BLaER1 treated with 17β-estradiol and CSF1 and Interleukin-3, amounts not matched to agents 10 nM and 100 nM (cell line): ENCODE measurements around the gene C15orf62.

Experiments used
- H3K27ac ChIP-seq, 11 experiments: shearing (Covaris generic); formaldehyde crosslinking; 2 replicates each; pipeline ENCODE4 v1.8.1; 2022
- H3K27me3 ChIP-seq, 11 experiments: shearing (Covaris generic); formaldehyde crosslinking; 2 replicates each; pipeline ENCODE4 v1.8.1; 2022
- H3K36me3 ChIP-seq, 11 experiments: shearing (Covaris generic); formaldehyde crosslinking; 2 replicates each; pipeline ENCODE4 v1.8.1; 2022
- H3K4me1 ChIP-seq, 10 experiments: shearing (Covaris generic); formaldehyde crosslinking; 2 replicates each; pipeline ENCODE4 v1.8.1; 2022
- H3K4me2 ChIP-seq, 11 experiments: shearing (Covaris generic); formaldehyde crosslinking; 2 replicates each; pipeline ENCODE4 v1.8.1; 2022
- H3K4me3 ChIP-seq, 10 experiments: shearing (Covaris generic); formaldehyde crosslinking; 2 replicates each; pipeline ENCODE4 v1.8.1; 2022
- H3K9ac ChIP-seq, 11 experiments: shearing (Covaris generic); formaldehyde crosslinking; 2 replicates each; pipeline ENCODE4 v1.8.1; 2022
- H3K9me3 ChIP-seq, 11 experiments: shearing (Covaris generic); formaldehyde crosslinking; replicated peaks in 1 of 11; 2 replicates each; pipeline ENCODE4 v1.8.1; 2022
- H4K20me1 ChIP-seq, 11 experiments: shearing (Covaris generic); formaldehyde crosslinking; 2 replicates each; pipeline ENCODE4 v1.8.1; 2022
- Cebpa-rat ChIP-seq, 11 experiments: shearing (Covaris generic); IDR thresholded peaks; 2 replicates each; pipeline ENCODE4 v1.8.1; 2022

Gene C15orf62

DNA sequence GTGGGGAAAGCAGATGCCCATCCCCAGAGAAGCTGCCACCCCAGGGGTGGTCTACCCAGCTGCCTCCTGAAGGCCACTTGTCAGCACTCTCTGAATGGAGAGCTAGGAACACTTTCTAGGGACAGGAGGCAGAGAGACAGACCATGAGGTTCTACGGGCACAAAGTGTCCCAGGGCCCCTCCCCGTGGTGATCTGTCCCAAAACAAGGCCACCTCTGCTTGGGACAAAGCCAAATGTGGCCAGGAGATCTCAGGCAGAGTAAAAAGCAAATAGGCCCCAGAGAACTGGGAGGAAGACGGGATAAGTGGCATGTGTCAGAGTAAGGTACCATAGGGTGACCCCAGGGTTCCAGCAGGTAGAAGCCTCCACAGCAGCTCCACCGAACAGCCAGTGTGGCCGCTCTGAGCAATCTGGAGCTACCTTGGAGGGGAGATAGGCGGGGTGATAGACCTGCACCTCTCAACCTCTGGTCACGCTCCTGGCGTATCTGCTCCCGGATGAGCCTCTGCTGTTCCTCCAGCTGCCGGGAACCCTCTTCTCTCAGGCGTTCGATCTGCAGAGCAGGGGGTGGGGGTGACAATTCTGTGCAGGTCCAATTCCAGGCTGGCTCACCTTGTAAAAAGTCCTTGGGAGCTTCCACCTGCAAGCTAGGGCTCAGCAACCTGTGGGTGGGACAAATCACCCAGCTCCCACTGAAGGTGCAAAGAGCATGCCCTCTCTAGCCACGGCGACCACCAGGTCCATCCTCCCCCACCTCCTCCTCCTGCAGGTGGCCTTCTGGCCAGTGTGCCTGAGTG lies 6.2 kb downstream of the C15orf62 start:
- Histone ChIP-seq H3K27ac (peak overlapping the region in 1 of 11 experiments; percentile 18; a peak in 1 of 22 replicates), H4K20me1 (peaks cover 0 to 72% (median 21%) of the 10 kb centered on the region in 11 experiments; a peak in 16 of 22 replicates), H3K27me3 (no peaks in the 10 kb centered on the region), H3K9ac (peak overlapping the region in 6 of 11 experiments; percentile 4 to 37 (median 20); a peak in 6 of 22 replicates), H3K36me3 (peaks cover 59 to 88% (median 72%) of the 10 kb centered on the region in 11 experiments), H3K4me1 (peaks cover 39 to 62% (median 48%) of the 10 kb centered on the region in 10 experiments), H3K4me2 (peak overlapping the region in 9 of 11 experiments; percentile 11 to 70 (median 54); a peak in 18 of 22 replicates), H3K4me3 (no peak overlapping the region), H3K9me3 (no peaks in the 10 kb centered on the region)
- TF ChIP-seq Cebpa-rat (IDR thresholded peaks at IDR 0.05): no peak

DNA sequence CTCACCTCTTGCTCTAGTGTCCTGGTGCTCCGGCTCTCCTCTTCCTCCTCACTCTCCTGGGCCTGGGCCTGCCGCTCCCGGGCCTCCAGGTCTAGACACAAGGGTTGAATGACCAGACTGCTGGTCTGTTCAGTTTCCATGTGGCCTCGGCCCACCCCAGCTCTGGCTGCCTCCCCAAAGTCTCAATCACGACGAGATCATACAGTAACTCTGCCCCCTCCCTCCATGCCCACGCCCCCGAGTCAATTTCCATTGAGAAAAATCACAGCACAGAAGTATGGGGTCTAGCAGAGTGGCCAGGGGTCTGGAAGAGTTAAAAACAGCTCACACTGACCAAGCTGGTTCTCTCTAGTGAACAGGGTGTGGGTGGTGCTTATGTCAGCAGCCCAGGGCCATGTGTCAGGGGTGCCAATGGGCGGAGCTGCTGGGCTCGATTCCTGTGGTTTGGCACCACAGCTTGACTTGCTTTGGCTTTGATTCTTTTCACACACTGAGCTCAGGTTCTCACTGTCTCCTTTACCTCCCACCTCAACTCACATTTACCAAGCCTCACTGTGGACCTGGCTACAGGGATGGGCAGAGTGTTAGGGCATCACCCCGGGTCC lies 6.9 kb downstream of the C15orf62 start:
- peak overlapping the region in 8 of 11 experiments; percentile 4 to 70 (median 30); a peak in 9 of 22 replicates for H3K4me2 ChIP-seq
- no peak overlapping the region for H3K27ac ChIP-seq
- H3K4me3 ChIP-seq: no peak overlapping the region
- H3K9me3 ChIP-seq: no peaks in the 10 kb centered on the region
- H3K36me3 ChIP-seq: peaks cover 59 to 86% (median 72%) of the 10 kb centered on the region in 11 experiments
- H4K20me1 ChIP-seq: peaks cover 0 to 69% (median 14%) of the 10 kb centered on the region in 11 experiments; a peak in 14 of 22 replicates
- TF ChIP-seq Cebpa-rat (IDR thresholded peaks at IDR 0.05): no peak
- H3K4me1 ChIP-seq: peaks cover 32 to 55% (median 41%) of the 10 kb centered on the region in 10 experiments
- H3K27me3 ChIP-seq: no peaks in the 10 kb centered on the region
- H3K9ac ChIP-seq: peak overlapping the region in 3 of 11 experiments; percentile 3 to 13 (median 11); a peak in 2 of 22 replicates

DNA sequence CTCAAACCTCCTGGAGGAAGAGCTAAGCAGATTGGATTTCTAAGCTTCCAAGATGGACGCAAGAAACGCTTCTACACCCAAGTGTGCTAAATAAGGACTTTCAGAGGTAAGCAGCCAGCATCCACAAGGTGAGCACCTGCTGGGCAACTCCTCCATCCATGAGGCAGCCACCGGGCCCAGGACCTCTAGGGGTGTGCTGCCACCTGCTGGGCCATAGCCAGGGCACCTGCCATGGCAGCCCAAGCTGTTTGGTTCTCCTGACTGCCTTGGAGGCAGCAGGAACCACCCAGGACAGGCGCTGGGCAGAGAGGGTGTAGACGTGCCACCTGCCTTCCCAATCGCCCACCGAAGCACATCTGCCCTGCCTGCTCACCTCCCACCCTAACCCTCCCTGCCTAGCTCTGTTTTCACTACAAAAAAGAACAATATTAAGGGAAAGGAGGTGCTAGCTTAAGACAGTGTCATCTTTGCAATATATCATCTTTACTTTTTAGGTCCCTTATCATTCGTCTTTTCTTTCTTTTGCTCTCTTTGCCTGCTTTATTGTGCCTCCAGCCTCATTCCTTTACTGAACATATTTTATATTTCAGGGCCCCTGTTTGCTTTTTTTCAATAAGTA lies 12.9 kb downstream of the C15orf62 start:
- H3K27ac ChIP-seq: no peak overlapping the region
- H3K4me1 ChIP-seq: peaks cover 16 to 26% (median 21%) of the 10 kb centered on the region in 10 experiments
- H3K9me3 ChIP-seq: no peaks in the 10 kb centered on the region
- H3K9ac ChIP-seq: no peak overlapping the region
- no peak for TF ChIP-seq Cebpa-rat (IDR thresholded peaks at IDR 0.05)
- no peak overlapping the region for H3K4me2 ChIP-seq
- H4K20me1 ChIP-seq: peaks cover 20 to 87% (median 53%) of the 10 kb centered on the region in 11 experiments; a peak in 20 of 22 replicates
- peaks cover 23 to 37% (median 27%) of the 10 kb centered on the region in 11 experiments for H3K36me3 ChIP-seq
- H3K4me3 ChIP-seq: no peak overlapping the region
- no peaks in the 10 kb centered on the region for H3K27me3 ChIP-seq

DNA sequence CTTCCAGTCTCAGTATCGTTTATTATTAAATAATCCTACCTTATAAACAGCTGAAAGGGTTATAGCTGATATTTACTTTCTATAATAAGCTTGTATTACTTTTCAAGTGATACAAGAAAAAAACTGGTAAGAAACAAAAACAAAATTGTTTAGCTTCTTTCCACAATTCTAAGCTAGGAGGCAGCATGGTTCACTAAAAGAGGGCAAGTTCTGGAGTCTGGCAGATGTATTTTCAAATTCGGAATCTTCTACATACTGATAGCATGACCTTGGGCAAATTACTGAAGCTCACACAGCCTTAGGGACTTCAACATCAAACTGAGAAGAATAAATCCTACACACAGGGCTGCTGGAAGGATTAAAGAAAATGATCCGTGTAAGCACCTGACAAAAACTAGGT lies 15.4 kb downstream of the C15orf62 start:
- H3K9ac ChIP-seq: peak overlapping the region in 2 of 11 experiments; percentile 9 to 16; a peak in 2 of 22 replicates
- H3K9me3 ChIP-seq: no peaks in the 10 kb centered on the region
- peak overlapping the region in 2 of 11 experiments; percentile 88 to 92; a peak in 2 of 22 replicates for H3K4me2 ChIP-seq
- H3K36me3 ChIP-seq: peaks cover 0 to 17% (median 3%) of the 10 kb centered on the region in 11 experiments; a peak in 13 of 22 replicates
- H4K20me1 ChIP-seq: peaks cover 26 to 96% (median 65%) of the 10 kb centered on the region in 11 experiments; a peak in 20 of 22 replicates
- H3K27ac ChIP-seq: no peak overlapping the region
- no peaks in the 10 kb centered on the region for H3K27me3 ChIP-seq
- H3K4me3 ChIP-seq: no peak overlapping the region
- TF ChIP-seq Cebpa-rat (IDR thresholded peaks at IDR 0.05): no peak
- H3K4me1 ChIP-seq: peaks cover 38 to 50% (median 45%) of the 10 kb centered on the region in 10 experiments

DNA sequence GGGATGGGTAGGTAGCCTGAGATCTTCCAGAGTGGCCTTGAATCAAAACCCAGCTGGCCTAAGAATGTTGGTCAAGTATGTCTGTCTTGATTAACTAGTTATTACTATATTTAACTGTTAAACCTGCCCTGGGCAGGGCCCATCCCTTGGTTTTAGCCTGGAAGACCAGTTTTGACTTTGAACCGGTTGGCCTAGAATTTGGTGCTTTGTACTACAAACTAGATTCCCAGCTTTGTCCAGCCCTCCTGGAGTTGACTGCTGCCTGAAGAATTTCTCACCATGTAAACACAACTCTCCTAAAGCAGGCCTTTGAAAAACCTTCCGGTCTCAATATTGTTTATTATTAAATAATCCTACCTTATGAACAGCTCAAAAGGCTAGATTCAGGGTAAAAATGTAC lies 16.0 kb downstream of the C15orf62 start:
- Histone ChIP-seq H3K27me3 (no peaks in the 10 kb centered on the region), H3K4me2 (peak overlapping the region in 6 of 11 experiments; percentile 58 to 92 (median 82); a peak in 10 of 22 replicates), H3K4me1 (peaks cover 38 to 57% (median 49%) of the 10 kb centered on the region in 10 experiments), H3K9ac (peak overlapping the region in 3 of 11 experiments; percentile 9 to 28 (median 16); a peak in 3 of 22 replicates), H3K4me3 (no peak overlapping the region), H3K9me3 (no peaks in the 10 kb centered on the region), H3K36me3 (peaks cover 0 to 21% (median 2%) of the 10 kb centered on the region in 11 experiments; a peak in 7 of 22 replicates), H4K20me1 (peaks cover 26 to 97% (median 65%) of the 10 kb centered on the region in 11 experiments; a peak in 20 of 22 replicates), H3K27ac (peak overlapping the region in 3 of 11 experiments; percentile 50 to 74 (median 57); a peak in 2 of 22 replicates)
- no peak for TF ChIP-seq Cebpa-rat (IDR thresholded peaks at IDR 0.05)

DNA sequence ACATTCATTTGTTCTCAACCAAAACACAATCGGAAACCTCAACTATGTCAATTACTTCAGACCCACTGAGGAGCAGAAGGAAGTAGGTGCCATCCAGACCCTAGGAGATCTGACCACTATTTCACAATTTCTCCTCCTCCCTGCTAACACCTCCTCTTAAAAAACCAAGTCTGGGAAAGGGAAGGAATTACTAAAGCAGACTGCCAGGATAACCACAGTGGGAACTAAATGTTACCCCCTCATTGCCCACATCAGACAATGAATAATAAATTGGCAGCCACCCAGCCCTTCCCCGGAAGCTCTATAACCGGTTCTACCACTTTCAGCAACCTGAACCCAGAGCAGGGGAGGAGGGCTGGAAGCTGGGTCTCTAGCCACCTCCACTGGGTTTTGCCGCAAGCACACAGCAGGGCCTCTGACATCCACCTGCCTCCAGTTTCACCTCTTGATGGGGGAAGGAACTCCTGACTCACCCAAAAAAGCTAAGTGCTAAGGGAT lies 17.6 kb downstream of the C15orf62 start:
- H3K4me3 ChIP-seq: no peak overlapping the region; a peak in 1 of 20 replicates
- H3K4me1 ChIP-seq: peaks cover 38 to 60% (median 50%) of the 10 kb centered on the region in 10 experiments
- peak overlapping the region in 8 of 11 experiments; percentile 32 to 74 (median 54); a peak in 15 of 22 replicates for H3K27ac ChIP-seq
- no peaks in the 10 kb centered on the region for H3K27me3 ChIP-seq
- peak overlapping the region in 10 of 11 experiments; percentile 12 to 60 (median 44); a peak in 16 of 22 replicates for H3K9ac ChIP-seq
- peak overlapping the region; percentile 58 to 92 (median 79) for H3K4me2 ChIP-seq
- no peaks in the 10 kb centered on the region for H3K9me3 ChIP-seq
- peak in 8 of 11 experiments; percentile 34 to 84 (median 72); a peak in 13 of 22 replicates for TF ChIP-seq Cebpa-rat (IDR thresholded peaks at IDR 0.05)
- H3K36me3 ChIP-seq: peaks cover 4 to 37% (median 16%) of the 10 kb centered on the region in 11 experiments; a peak in 13 of 22 replicates
- H4K20me1 ChIP-seq: peaks cover 23 to 97% (median 56%) of the 10 kb centered on the region in 11 experiments; a peak in 20 of 22 replicates

DNA sequence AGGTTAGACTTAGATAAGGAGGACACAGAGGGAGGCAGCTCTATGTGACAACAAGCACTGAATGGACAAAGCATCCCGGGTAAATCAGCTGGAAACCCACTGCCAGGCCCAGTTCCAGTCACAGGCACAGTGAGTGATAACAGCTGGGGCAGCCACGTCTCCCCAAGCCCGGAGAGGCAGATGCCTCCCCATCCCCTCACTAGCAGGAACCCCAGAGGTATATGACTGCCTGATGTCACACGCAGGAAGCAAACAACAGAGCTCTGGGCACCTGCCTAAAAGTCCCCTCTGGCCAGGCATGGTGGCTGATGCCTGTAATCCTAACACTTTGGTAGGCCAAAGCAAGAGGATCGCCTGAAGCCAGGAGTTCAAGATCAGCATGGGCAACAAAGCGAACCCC lies 18.2 kb downstream of the C15orf62 start:
- H3K27ac ChIP-seq: peak overlapping the region in 8 of 11 experiments; percentile 32 to 74 (median 52); a peak in 15 of 22 replicates
- H3K4me1 ChIP-seq: peaks cover 38 to 60% (median 50%) of the 10 kb centered on the region in 10 experiments
- H3K4me3 ChIP-seq: no peak overlapping the region
- peak overlapping the region in 10 of 11 experiments; percentile 12 to 60 (median 44); a peak in 14 of 22 replicates for H3K9ac ChIP-seq
- no peaks in the 10 kb centered on the region for H3K27me3 ChIP-seq
- TF ChIP-seq Cebpa-rat (IDR thresholded peaks at IDR 0.05): no peak
- peaks cover 18 to 94% (median 54%) of the 10 kb centered on the region in 11 experiments; a peak in 19 of 22 replicates for H4K20me1 ChIP-seq
- H3K4me2 ChIP-seq: peak overlapping the region; percentile 58 to 92 (median 79)
- peaks cover 4 to 43% (median 16%) of the 10 kb centered on the region in 11 experiments; a peak in 13 of 22 replicates for H3K36me3 ChIP-seq
- H3K9me3 ChIP-seq: no peaks in the 10 kb centered on the region

DNA sequence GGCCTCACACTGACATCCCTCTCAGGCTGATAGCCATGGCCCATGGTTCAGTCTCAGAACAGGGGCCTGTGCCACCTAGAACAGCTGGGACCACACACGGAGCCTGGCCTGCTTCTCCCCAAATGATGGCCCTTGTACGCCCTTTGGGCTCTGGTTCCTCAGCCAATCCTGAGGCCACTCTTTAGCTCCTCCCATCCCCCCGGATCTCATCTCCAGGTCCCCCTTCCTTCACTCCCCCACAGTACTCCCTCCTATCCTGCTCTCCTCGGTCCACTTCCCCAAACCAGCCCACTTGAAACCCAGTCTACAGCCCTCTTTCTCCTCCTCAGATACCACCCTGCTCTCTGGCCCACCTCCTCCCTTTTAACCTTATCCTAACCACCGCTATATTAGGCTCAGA lies 19.3 kb downstream of the C15orf62 start:
- no peak overlapping the region for H3K4me3 ChIP-seq
- H3K4me1 ChIP-seq: peaks cover 38 to 70% (median 52%) of the 10 kb centered on the region in 10 experiments
- H3K36me3 ChIP-seq: peaks cover 4 to 44% (median 16%) of the 10 kb centered on the region in 11 experiments; a peak in 13 of 22 replicates
- H3K4me2 ChIP-seq: peak overlapping the region; percentile 46 to 92 (median 72)
- TF ChIP-seq Cebpa-rat (IDR thresholded peaks at IDR 0.05): no peak
- H3K9ac ChIP-seq: peak overlapping the region in 5 of 11 experiments; percentile 11 to 47 (median 35); a peak in 10 of 22 replicates
- no peaks in the 10 kb centered on the region for H3K27me3 ChIP-seq
- peak overlapping the region in 8 of 11 experiments; percentile 2 to 57 (median 39); a peak in 13 of 22 replicates for H3K27ac ChIP-seq
- H4K20me1 ChIP-seq: peaks cover 14 to 94% (median 56%) of the 10 kb centered on the region in 11 experiments; a peak in 19 of 22 replicates
- no peaks in the 10 kb centered on the region for H3K9me3 ChIP-seq
